SH-SY5Y (cell line): ENCODE measurements around the gene ZNF280B.

ENCODE experiments used
- GATA2 ChIP-seq: IDR thresholded peaks from 2 replicates; pipeline ENCODE4 v1.6.1; 2011; ENCODE audit warnings: mild to moderate bottlenecking, low read depth, low read length
- GATA3 ChIP-seq: IDR thresholded peaks from 2 replicates; pipeline ENCODE4 v1.6.1; 2011; ENCODE audit warnings: low read depth, mild to moderate bottlenecking, low read length, moderate library complexity

DNA sequence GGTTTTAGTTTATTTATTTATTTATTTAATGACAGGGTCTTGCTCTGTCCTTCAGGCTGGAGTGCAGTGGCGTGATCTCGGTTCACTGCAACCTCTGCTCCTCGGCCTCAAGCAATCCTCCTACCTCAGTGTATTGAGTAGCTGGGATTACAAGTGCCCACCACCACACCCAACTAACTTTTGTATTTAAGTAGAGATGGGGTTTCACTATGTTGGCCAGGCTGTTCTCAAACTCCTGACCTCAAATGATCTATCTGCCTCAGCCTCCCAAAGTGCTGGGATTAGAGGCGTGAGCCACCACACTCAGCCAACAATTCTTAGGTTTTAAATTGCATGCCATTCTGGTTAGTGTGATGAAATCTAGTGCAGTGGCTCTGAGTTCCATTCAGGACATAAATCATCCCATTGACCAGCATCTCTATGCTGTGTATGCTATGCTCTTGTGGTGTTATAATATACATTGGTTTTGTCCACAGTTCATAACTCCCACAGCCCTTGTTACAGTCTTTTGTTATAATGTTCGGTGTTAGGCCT, 28.5 kb downstream of the ZNF280B start:
- TF ChIP-seq GATA2, result no peak
- TF ChIP-seq GATA3, result no peak
